HepG2 (cell line): Measurements from ENCODE around the gene TSC22D4. TPM values are rescaled to one million over a fixed set of nuclear protein-coding genes. Genes with fewer than 3 reads are reported as not detected.

Experiments
- ZNF33B ChIP-seq: sonication (generic); formaldehyde crosslinking; IDR thresholded peaks from 2 replicates; pipeline ENCODE4 v1.5.1; 2020; ENCODE audit warnings: mild to moderate bottlenecking, missing genetic modification reagents
- polyA plus RNA-seq, 8 experiments: library from polyadenylated mRNA; depleted of rRNA in 3 of 8; stranded (reverse) in 7 of 8; unstranded in 1 of 8; fragments of >200 nt; fragmentation: Illumina TruSeq in 4 of 8; extraction: Trizol in 4 of 8; gene quantifications; 2 replicates each; pipeline versions ENCODE4 v1.2.1 to v1.2.3, GENCODE V29; 2011 to 2016; ENCODE audit warnings: low read depth in 4 of 8, missing spikeins in 1 of 8, mixed read lengths in 1 of 8; ENCODE audit not compliant: insufficient read depth in 1 of 8
- total RNA-seq, 5 experiments: library from RNA; depleted of rRNA; stranded (reverse); fragments of >200 nt; fragmentation: Illumina TruSeq; extraction: Trizol; gene quantifications; 2 replicates each; pipeline ENCODE4 v1.2.3, GENCODE V29; 2016; ENCODE audit warnings: low read depth in 1 of 5
- TF ChIP-seq, protein P1 (sequence below): sonication (generic); formaldehyde crosslinking; IDR thresholded peaks from 2 replicates; pipeline ENCODE4 v1.8.0; 2023; ENCODE audit warnings: mild to moderate bottlenecking, missing genetic modification reagents
- TF ChIP-seq, protein P2 (sequence below), 2 experiments: sonication (generic) in 1 of 2; formaldehyde crosslinking in 1 of 2; IDR thresholded peaks; 2 replicates each; pipeline versions ENCODE4 v1.6.1 to v1.9.0; 2014 to 2022; ENCODE audit warnings: antibody characterized with exemption in 1 of 2, borderline replicate concordance in 1 of 2, inconsistent platforms in 1 of 2, low read depth in 1 of 2, missing genetic modification reagents in 1 of 2
- TF ChIP-seq, protein P3 (sequence below): sonication (generic); formaldehyde crosslinking; IDR thresholded peaks from 2 replicates; pipeline ENCODE4 v1.8.1; 2023; ENCODE audit warnings: missing genetic modification reagents, inconsistent platforms, borderline replicate concordance
- TF ChIP-seq, protein P4 (sequence below): sonication (generic); formaldehyde crosslinking; IDR thresholded peaks from 2 replicates; pipeline ENCODE4 v1.5.1; 2020; ENCODE audit warnings: missing genetic modification reagents, mild to moderate bottlenecking, borderline replicate concordance
- TF ChIP-seq, protein P5 (sequence below): sonication (generic); formaldehyde crosslinking; IDR thresholded peaks from 2 replicates; pipeline ENCODE4; 2020; ENCODE audit warnings: missing genetic modification reagents, mild to moderate bottlenecking, borderline replicate concordance
- TF ChIP-seq, protein P6 (sequence below): IDR thresholded peaks from 2 replicates; pipeline ENCODE4 v1.6.1; 2016; ENCODE audit warnings: low read depth
- TF ChIP-seq, protein P7 (sequence below): sonication (generic); formaldehyde crosslinking; IDR thresholded peaks from 2 replicates; pipeline ENCODE4 v1.9.0; 2021; ENCODE audit warnings: missing genetic modification reagents, mild to moderate bottlenecking, borderline replicate concordance

Gene TSC22D4
- total and polyA plus RNA-seq, 2 of the 13 experiments (the other 11 are each of a cell fraction or from before 2014, with no cell fraction given): 7.7 to 8.7 TPM

DNA sequence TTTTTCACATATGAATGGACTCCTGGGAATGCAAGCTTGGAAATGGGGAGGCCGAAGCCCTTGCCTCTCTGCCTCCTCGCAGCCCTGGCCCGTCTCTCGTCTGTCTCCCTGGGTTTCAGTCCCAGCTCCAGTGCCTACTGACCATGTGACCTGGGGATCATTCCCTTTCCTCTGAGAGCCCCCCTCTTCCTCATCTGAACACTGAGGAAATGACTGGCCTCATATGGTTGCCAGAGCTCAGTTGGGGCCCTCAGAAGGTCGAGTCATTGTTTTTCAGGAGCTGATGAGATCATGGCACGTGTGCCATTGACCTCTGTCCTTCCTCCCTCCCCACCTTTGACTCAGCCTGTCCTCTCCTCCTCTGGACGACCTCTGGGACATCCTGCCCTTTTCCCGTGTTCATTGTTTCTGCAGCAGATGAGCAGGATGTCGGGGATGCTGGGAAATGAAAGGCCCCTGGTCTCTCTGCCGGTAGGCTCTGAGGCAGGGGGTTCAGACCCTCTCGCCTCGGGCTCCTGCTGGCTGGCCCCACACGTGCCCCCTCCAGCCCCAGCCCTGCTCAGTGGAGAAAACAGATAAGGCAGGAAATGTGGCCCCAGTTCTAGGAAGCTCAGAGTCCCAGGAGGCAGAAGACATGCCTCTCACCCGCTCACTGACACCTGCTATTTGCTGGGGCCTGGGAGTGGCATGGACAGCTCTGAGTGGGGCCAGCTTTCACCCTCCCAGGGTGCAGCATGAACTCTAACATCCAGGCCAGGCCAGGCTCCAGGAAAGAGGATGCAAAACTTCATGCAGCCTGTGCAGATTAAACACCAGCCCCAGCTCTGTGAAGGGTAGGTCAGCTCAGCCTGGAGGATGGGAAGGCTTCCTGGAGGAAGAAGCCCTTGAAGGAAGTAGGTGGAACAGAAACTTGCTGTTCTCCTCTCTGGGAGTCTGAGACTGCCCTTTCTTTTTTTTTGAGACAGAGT lies 34.4 kb downstream of the TSC22D4 start (continued):
- TF ChIP-seq, protein P1, sequence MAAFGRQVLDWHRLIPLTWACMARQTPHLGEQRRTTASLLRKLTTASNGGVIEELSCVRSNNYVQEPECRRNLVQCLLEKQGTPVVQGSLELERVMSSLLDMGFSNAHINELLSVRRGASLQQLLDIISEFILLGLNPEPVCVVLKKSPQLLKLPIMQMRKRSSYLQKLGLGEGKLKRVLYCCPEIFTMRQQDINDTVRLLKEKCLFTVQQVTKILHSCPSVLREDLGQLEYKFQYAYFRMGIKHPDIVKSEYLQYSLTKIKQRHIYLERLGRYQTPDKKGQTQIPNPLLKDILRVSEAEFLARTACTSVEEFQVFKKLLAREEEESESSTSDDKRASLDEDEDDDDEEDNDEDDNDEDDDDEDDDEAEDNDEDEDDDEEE (CRISPR knock-in tag): no peak
- TF ChIP-seq ZNF33B (CRISPR knock-in tag): no peak
- TF ChIP-seq, protein P2, sequence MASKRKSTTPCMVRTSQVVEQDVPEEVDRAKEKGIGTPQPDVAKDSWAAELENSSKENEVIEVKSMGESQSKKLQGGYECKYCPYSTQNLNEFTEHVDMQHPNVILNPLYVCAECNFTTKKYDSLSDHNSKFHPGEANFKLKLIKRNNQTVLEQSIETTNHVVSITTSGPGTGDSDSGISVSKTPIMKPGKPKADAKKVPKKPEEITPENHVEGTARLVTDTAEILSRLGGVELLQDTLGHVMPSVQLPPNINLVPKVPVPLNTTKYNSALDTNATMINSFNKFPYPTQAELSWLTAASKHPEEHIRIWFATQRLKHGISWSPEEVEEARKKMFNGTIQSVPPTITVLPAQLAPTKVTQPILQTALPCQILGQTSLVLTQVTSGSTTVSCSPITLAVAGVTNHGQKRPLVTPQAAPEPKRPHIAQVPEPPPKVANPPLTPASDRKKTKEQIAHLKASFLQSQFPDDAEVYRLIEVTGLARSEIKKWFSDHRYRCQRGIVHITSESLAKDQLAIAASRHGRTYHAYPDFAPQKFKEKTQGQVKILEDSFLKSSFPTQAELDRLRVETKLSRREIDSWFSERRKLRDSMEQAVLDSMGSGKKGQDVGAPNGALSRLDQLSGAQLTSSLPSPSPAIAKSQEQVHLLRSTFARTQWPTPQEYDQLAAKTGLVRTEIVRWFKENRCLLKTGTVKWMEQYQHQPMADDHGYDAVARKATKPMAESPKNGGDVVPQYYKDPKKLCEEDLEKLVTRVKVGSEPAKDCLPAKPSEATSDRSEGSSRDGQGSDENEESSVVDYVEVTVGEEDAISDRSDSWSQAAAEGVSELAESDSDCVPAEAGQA (IDR thresholded peaks at IDR 0.05; ENCODE audit: low read depth): peak; percentile 65; the same call in 1 of the 2 replicates
- TF ChIP-seq, protein P2 (CRISPR knock-in tag; IDR thresholded peaks at IDR 0.05; ENCODE audit: borderline replicate concordance): no peak
- TF ChIP-seq, protein P3, sequence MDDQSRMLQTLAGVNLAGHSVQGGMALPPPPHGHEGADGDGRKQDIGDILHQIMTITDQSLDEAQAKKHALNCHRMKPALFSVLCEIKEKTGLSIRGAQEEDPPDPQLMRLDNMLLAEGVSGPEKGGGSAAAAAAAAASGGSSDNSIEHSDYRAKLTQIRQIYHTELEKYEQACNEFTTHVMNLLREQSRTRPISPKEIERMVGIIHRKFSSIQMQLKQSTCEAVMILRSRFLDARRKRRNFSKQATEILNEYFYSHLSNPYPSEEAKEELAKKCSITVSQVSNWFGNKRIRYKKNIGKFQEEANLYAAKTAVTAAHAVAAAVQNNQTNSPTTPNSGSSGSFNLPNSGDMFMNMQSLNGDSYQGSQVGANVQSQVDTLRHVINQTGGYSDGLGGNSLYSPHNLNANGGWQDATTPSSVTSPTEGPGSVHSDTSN: no peak
- TF ChIP-seq, protein P4, sequence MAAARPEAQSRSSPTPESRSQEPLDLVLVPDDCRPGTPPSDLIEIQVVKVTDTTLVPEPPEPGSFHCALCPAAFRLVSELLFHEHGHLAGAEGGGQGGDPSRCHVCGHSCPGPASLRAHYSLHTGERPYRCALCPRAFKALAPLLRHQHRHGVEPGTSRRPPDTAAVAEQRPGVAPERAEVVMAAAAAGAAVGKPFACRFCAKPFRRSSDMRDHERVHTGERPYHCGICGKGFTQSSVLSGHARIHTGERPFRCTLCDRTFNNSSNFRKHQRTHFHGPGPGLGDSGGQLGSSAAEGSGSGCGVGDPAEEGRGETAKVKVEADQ (CRISPR knock-in tag): no peak
- TF ChIP-seq, protein P5, sequence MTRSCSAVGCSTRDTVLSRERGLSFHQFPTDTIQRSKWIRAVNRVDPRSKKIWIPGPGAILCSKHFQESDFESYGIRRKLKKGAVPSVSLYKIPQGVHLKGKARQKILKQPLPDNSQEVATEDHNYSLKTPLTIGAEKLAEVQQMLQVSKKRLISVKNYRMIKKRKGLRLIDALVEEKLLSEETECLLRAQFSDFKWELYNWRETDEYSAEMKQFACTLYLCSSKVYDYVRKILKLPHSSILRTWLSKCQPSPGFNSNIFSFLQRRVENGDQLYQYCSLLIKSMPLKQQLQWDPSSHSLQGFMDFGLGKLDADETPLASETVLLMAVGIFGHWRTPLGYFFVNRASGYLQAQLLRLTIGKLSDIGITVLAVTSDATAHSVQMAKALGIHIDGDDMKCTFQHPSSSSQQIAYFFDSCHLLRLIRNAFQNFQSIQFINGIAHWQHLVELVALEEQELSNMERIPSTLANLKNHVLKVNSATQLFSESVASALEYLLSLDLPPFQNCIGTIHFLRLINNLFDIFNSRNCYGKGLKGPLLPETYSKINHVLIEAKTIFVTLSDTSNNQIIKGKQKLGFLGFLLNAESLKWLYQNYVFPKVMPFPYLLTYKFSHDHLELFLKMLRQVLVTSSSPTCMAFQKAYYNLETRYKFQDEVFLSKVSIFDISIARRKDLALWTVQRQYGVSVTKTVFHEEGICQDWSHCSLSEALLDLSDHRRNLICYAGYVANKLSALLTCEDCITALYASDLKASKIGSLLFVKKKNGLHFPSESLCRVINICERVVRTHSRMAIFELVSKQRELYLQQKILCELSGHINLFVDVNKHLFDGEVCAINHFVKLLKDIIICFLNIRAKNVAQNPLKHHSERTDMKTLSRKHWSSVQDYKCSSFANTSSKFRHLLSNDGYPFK (CRISPR knock-in tag): peak; percentile 15; the same call in 1 of the 2 replicates
- TF ChIP-seq, protein P6, sequence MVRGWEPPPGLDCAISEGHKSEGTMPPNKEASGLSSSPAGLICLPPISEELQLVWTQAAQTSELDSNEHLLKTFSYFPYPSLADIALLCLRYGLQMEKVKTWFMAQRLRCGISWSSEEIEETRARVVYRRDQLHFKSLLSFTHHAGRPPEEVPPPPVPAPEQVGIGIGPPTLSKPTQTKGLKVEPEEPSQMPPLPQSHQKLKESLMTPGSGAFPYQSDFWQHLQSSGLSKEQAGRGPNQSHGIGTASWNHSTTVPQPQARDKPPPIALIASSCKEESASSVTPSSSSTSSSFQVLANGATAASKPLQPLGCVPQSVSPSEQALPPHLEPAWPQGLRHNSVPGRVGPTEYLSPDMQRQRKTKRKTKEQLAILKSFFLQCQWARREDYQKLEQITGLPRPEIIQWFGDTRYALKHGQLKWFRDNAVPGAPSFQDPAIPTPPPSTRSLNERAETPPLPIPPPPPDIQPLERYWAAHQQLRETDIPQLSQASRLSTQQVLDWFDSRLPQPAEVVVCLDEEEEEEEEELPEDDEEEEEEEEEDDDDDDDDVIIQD (CRISPR knock-in tag): peak; percentile 31
- TF ChIP-seq, protein P7, sequence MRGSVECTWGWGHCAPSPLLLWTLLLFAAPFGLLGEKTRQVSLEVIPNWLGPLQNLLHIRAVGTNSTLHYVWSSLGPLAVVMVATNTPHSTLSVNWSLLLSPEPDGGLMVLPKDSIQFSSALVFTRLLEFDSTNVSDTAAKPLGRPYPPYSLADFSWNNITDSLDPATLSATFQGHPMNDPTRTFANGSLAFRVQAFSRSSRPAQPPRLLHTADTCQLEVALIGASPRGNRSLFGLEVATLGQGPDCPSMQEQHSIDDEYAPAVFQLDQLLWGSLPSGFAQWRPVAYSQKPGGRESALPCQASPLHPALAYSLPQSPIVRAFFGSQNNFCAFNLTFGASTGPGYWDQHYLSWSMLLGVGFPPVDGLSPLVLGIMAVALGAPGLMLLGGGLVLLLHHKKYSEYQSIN (CRISPR knock-in tag): no peak
